Nasal cavity respiratory epithelium epithelial cell of viscerocranial mucosa (primary cell): ENCODE measurements around the gene EPN3. TPM values are rescaled to one million over a fixed set of nuclear protein-coding genes. Genes with fewer than 3 reads are reported as not detected.

Experiments
- total RNA-seq: library from RNA; depleted of rRNA; stranded (reverse); fragments of >200 nt; gene quantifications from 2 replicates; pipeline ENCODE4 v1.2.3, GENCODE V29; 2014

EPN3 gene
- 4.1 and 20.9 TPM in 2 replicates for total RNA-seq

DNA sequence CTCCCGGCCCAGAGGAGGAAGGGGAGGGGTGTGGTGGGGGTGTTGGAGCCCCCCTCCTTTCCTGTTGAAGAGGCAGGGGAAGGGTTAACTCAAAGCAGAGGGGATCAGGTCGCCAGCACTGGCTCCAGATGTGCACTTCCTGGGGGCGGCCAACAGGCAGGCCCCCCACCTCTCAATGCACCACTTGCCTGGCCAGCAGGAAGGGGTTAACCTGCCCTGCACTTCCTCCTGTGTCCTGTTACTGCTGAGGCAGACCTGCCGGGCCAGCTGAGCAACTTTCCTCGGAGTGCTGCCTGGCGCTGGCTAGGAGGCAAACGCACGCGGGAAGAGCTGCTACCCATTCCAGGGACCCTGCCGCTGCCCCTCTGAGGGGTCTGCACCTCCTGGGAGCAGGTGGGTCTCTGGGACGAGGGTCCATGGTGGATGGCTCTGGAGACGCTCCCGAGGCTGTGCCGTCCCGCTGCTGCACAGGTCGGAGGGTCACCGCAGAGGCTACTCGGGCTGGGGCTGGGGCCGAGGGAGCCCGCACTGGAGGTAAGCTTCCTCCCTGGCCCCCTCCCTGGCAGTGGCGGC is at the start of gene EPN3:
Gene EPN3 (plus strand): TSS at position 284 of the 573 bp plus-strand sequence. CDS start 3,822 bp downstream, outside the sequence.

DNA sequence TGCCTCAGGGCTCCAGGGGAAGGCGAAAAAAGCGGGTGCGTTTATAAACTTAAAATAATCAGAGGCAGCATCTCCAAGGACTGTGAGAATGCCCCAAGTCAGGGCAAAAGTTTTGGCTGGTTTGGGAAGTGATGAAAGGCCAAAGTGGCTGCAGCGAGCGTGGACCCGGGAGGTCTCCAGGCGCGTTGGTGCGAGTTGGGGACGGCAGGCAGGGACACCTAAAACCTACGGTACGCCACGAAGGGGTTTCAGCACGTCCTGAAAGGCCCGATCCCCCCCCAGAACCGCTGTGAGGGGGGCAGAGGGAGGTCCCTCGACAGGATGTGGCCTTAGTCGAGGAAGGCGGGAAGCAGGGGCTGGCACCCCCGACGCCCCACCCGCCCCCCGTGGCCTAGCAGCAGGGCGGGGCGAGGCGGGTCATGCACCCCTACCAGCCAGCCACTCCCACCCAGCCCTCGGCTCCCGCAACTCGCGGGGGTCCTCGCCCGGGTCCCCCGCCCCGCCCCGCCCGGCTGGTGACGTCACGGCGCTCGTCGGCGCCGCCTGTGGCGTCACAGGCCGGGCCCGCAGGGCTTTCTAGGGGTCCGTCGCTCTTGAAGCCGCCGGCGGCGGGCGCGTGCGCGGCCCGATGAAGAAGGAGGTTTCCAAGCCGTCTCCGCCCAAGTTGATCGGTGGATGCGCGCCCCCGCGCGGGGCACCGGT is 24.5 kb upstream of the EPN3 start, which contains the start of gene MYCBPAP:
Gene MYCBPAP (plus strand): TSS at position 569 of the 702 bp plus-strand sequence. CDS start 236 bp downstream, outside the sequence.

DNA sequence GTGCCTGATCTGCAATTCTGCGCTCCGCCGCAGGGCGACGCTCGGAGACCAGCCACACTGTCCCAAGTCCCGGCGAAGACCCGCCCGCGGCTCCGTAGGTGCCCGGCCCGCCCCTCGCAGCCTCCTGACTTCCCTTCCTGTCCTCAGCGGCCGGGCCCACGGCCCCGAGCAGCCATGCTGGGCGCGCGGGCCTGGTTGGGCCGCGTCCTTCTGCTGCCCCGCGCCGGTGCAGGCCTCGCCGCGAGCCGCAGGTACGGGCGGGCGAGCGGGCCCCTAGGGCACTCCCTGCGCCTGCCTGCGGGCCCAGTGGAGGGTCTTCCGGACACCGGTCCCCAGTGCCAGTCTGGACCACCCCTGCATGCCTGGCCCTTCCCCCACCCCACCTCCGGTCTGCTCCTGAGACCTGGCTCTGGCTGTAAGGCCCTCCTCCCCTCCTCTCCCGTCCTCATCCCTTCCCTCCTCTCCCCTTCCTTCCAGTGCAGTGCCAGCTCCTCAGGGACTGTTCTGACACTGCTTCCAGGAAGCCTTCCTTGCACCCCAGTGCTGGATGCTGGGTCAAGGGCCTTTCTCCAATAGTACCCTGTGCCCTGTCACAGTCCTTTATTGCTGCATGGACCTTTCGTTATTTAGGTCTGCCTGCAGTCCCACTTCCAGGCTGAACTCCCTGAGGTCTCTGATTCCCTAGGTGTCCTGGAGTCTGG is 14.7 kb downstream of the EPN3 start, which contains the start of gene SPATA20:
Gene SPATA20 (plus strand): TSS at position 140 of the 701 bp plus-strand sequence. CDS start 35 bp downstream, at position 175.

DNA sequence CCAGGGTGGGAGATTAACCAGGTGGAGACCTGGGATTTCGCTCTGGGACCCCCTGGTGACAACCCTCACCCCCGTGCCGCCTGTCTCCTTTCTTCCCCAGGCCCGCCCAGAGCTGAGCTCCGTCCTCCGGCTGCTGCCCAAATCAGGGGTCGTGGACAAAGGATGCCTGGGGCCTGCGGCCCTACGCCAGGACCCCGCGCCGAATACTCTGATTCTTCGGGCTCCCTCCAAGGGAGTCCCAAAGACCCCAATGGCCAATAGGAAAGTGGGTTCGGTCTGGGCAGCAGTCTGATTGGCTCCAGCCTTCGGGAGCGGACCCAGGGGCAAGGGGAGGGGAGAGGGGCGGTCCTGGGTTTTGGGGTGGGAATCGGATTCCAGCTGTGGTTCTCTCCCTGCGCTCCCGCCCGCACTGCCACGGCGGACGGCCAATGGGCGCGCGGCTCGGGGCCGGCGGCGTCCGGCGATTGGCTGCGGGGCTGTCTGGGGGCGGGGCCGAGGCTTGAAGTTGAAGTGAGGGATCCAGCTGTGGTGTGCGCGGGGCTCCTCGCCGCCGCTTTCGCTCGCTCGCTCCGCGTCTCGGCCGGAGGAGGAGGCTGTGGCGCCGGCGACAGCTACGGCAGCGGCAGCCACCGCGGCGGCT is 27.8 kb downstream of the EPN3 start, which contains the start of gene CACNA1G:
Gene CACNA1G (plus strand): TSS at position 531 of the 640 bp plus-strand sequence. CDS start 745 bp downstream, outside the sequence.

Other genes starting within 250 kb of the EPN3 start
- 27.0 and 48.4 TPM in 2 replicates for gene XYLT2, start 186.6 kb upstream of the EPN3 start, total RNA-seq
- 36.1 and 78.3 TPM in 2 replicates for gene MRPL27, start 159.6 kb upstream of the EPN3 start, total RNA-seq
- 0.14 and 0.68 TPM in 2 replicates for gene EME1, start 159.5 kb upstream of the EPN3 start, total RNA-seq
- gene LRRC59, start 135.2 kb upstream of the EPN3 start, total RNA-seq: 210 and 309 TPM in 2 replicates
- gene ACSF2, start 106.5 kb upstream of the EPN3 start, total RNA-seq: 14.4 and 37.2 TPM in 2 replicates
- not detected in 2 replicates for gene CHAD, start 63.9 kb upstream of the EPN3 start, total RNA-seq
- gene RSAD1, start 53.9 kb upstream of the EPN3 start, total RNA-seq: 12.1 and 21.2 TPM in 2 replicates
- under 0.01 and 0.28 TPM in 2 replicates for gene MYCBPAP, start 24.3 kb upstream of the EPN3 start, total RNA-seq
- 18.5 and 27.8 TPM in 2 replicates for gene SPATA20, start 14.4 kb downstream of the EPN3 start, total RNA-seq
- gene CACNA1G, start 28.0 kb downstream of the EPN3 start, total RNA-seq: not detected in 2 replicates
- gene ABCC3, start 102.1 kb downstream of the EPN3 start, total RNA-seq: 18.1 and 27.3 TPM in 2 replicates
- gene ANKRD40, start 175.2 kb downstream of the EPN3 start, total RNA-seq: 29.7 and 30.0 TPM in 2 replicates
- gene LUC7L3, start 186.9 kb downstream of the EPN3 start, total RNA-seq: 17.1 and 28.7 TPM in 2 replicates
- gene ANKRD40CL, start 234.8 kb downstream of the EPN3 start, total RNA-seq: not detected in 2 replicates